ENCODE data around the gene FOCAD. TPM values are rescaled to one million over a fixed set of nuclear protein-coding genes. Genes with fewer than 3 reads are reported as not detected.

FOCAD gene
- total and polyA plus RNA-seq, 2 donors (not counting 1 experiment from before 2014, with no cell fraction given), result 4.0 to 10.1 TPM

DNA sequence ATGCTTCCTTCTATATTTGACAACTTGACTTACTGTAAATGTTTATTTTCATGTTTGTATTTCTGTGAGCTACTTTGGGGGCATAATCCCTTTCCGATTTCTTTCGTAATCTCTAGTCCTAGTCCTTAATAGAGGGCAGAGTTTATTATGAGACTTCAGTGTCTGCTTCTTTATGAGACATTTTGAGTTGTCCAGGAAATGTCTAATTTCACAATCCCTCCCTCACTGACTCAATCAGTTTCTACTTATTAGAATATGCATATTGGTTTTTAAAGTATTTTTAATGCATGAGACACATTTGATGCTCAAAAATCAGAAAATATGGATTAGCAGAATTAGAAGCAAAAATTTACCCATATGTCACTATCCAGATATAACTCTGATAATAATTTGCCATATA is 160.9 kb downstream of the FOCAD start:
- no peak overlapping the region for H3K27ac ChIP-seq (ENCODE audit: low read length in 2 of 2)
- Mint-ChIP-seq H3K27ac (no peak overlapping the region), H3K9me3 (ENCODE audit: insufficient read depth) (no peaks in the 10 kb centered on the region), H3K4me1 (no peaks in the 10 kb centered on the region), H3K27me3 (no peaks in the 10 kb centered on the region), H3K4me3 (no peak overlapping the region)
- WGBS (ENCODE audit: insufficient coverage), result no CpG with 5 or more reads among the region's 2 CpGs
- intact Hi-C loops (cut with micrococcal nuclease), result no loop called here
- no peaks in the 10 kb centered on the region for H3K79me2 ChIP-seq (ENCODE audit: control insufficient read depth, insufficient read depth, low read length)
- H3K36me3 ChIP-seq (replicated peaks in 1 of 2; ENCODE audit: control extremely low read depth in 1 of 2, control insufficient read depth in 1 of 2, extremely low read depth in 1 of 2, insufficient read depth in 2 of 2, low read length in 1 of 2), result no peaks in the 10 kb centered on the region
- CTCF ChIA-PET, result no interaction called here
- H2AFZ ChIP-seq (ENCODE audit: insufficient read depth, low read depth, low read length, poor library complexity, severe bottlenecking), result no peak overlapping the region
- TF ChIP-seq EZH2 (IDR thresholded peaks at IDR 0.05; ENCODE audit: borderline replicate concordance, insufficient read depth, low read depth, low read length, poor library complexity, severe bottlenecking), result no peak
- TF ChIP-seq, protein P1, sequence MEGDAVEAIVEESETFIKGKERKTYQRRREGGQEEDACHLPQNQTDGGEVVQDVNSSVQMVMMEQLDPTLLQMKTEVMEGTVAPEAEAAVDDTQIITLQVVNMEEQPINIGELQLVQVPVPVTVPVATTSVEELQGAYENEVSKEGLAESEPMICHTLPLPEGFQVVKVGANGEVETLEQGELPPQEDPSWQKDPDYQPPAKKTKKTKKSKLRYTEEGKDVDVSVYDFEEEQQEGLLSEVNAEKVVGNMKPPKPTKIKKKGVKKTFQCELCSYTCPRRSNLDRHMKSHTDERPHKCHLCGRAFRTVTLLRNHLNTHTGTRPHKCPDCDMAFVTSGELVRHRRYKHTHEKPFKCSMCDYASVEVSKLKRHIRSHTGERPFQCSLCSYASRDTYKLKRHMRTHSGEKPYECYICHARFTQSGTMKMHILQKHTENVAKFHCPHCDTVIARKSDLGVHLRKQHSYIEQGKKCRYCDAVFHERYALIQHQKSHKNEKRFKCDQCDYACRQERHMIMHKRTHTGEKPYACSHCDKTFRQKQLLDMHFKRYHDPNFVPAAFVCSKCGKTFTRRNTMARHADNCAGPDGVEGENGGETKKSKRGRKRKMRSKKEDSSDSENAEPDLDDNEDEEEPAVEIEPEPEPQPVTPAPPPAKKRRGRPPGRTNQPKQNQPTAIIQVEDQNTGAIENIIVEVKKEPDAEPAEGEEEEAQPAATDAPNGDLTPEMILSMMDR (IDR thresholded peaks at IDR 0.05), result no peak
- POLR2A ChIA-PET, result no interaction called here
- no peak overlapping the region for H3K4me2 ChIP-seq (replicated peaks; ENCODE audit: low read depth, low read length, poor library complexity, severe bottlenecking)
- H3K4me1 ChIP-seq (ENCODE audit: control insufficient read depth in 2 of 2, insufficient read depth in 2 of 2, low read length in 2 of 2), result no peaks in the 10 kb centered on the region
- no peak for DNase-seq
- H3K9ac ChIP-seq (ENCODE audit: low read length), result no peak overlapping the region
- H3K27me3 ChIP-seq (replicated peaks in 1 of 4; ENCODE audit: control extremely low read depth in 1 of 4, control insufficient read depth in 3 of 4, insufficient read depth in 4 of 4, low read length in 3 of 4), result no peaks in the 10 kb centered on the region
- ATAC-seq (ENCODE audit: low read depth), result no peak
- no peaks in the 10 kb centered on the region for H3K9me3 ChIP-seq (ENCODE audit: control extremely low read depth in 1 of 3, control insufficient read depth in 2 of 3, insufficient read depth in 1 of 3, low read length in 2 of 3)
- no peak overlapping the region for H3K4me3 ChIP-seq (ENCODE audit: control extremely low read depth in 1 of 5, extremely low read depth in 1 of 5, insufficient read depth in 1 of 5, low read depth in 2 of 5, low read length in 4 of 5)
- no peaks in the 10 kb centered on the region for H4K20me1 ChIP-seq (ENCODE audit: control insufficient read depth, insufficient read depth, low read length, poor library complexity, severe bottlenecking)

DNA sequence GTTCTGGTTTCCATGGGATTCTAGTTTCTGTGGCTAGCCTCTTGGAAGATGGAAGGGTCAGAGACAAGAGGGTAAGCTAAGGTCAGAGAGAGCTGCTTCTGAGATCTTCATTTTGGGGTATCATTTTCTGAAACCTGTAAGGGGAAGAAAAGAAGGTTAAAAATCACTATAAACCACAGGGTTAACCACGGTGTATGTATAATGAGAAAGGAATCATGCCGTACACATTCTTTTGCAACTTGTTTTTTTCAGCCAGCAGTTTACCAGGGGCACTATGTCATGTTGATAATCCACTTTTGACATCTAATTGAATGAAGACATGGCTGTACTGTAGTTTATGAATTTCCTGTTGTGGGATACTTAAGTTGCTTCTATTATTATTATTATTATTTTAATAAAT is 164.4 kb downstream of the FOCAD start:
- POLR2A ChIA-PET, result no interaction called here
- H3K4me3 ChIP-seq (ENCODE audit: control extremely low read depth in 1 of 5, extremely low read depth in 1 of 5, insufficient read depth in 1 of 5, low read depth in 2 of 5, low read length in 4 of 5), result no peak overlapping the region
- H3K27ac Mint-ChIP-seq, result no peak overlapping the region

More for the DNA sequence above, 164.4 kb downstream of the FOCAD start:
- Histone ChIP-seq H2AFZ (ENCODE audit: insufficient read depth, low read depth, low read length, poor library complexity, severe bottlenecking) (no peak overlapping the region), H3K36me3 (replicated peaks in 1 of 2; ENCODE audit: control extremely low read depth in 1 of 2, control insufficient read depth in 1 of 2, extremely low read depth in 1 of 2, insufficient read depth in 2 of 2, low read length in 1 of 2) (no peaks in the 10 kb centered on the region), H3K4me2 (replicated peaks; ENCODE audit: low read depth, low read length, poor library complexity, severe bottlenecking) (no peak overlapping the region), H3K27ac (ENCODE audit: low read length in 2 of 2) (no peak overlapping the region), H3K27me3 (replicated peaks in 1 of 4; ENCODE audit: control extremely low read depth in 1 of 4, control insufficient read depth in 3 of 4, insufficient read depth in 4 of 4, low read length in 3 of 4) (no peaks in the 10 kb centered on the region), H4K20me1 (ENCODE audit: control insufficient read depth, insufficient read depth, low read length, poor library complexity, severe bottlenecking) (no peaks in the 10 kb centered on the region), H3K4me1 (ENCODE audit: control insufficient read depth in 2 of 2, insufficient read depth in 2 of 2, low read length in 2 of 2) (no peaks in the 10 kb centered on the region), H3K9me3 (ENCODE audit: control extremely low read depth in 1 of 3, control insufficient read depth in 2 of 3, insufficient read depth in 1 of 3, low read length in 2 of 3) (no peaks in the 10 kb centered on the region), H3K9ac (ENCODE audit: low read length) (no peak overlapping the region), H3K79me2 (ENCODE audit: control insufficient read depth, insufficient read depth, low read length) (no peaks in the 10 kb centered on the region)
- no peaks in the 10 kb centered on the region for H3K27me3 Mint-ChIP-seq
- whole genome bisulfite sequencing (ENCODE audit: insufficient coverage), result no CpG with 5 or more reads among the region's 2 CpGs
- H3K4me1 Mint-ChIP-seq, result no peaks in the 10 kb centered on the region
- no peak overlapping the region for H3K4me3 Mint-ChIP-seq
- CTCF ChIA-PET, result no interaction called here
- DNase-seq (no peak), ATAC-seq (ENCODE audit: low read depth) (no peak)
- H3K9me3 Mint-ChIP-seq (ENCODE audit: insufficient read depth), result no peaks in the 10 kb centered on the region
- intact Hi-C loops (cut with micrococcal nuclease), result no loop called here
- TF ChIP-seq, protein P1 (IDR thresholded peaks at IDR 0.05), result no peak
- no peak for TF ChIP-seq EZH2 (IDR thresholded peaks at IDR 0.05; ENCODE audit: borderline replicate concordance, insufficient read depth, low read depth, low read length, poor library complexity, severe bottlenecking)
